Kidney (tissue), 14 donors: ENCODE data around the gene KRT40. TPM values are rescaled to one million over a fixed set of nuclear protein-coding genes. Genes with fewer than 3 reads are reported as not detected.

Experiments used
- DNase-seq, 5 donors: peaks; one replicate each; pipeline ENCODE4 v3.0.0-alpha.2; 2013 to 2020
- FAIRE-seq: peaks from 2 replicates; lab custom pipeline; 2012; peaks lifted over from hg19 to GRCh38; lab: Jason Lieb, UNC
- H3K27ac ChIP-seq, 2 donors: one replicate each; pipeline ENCODE4 v1.7.0; 2013; ENCODE audit warnings: low read depth in 2 of 2, low read length in 2 of 2, inconsistent platforms in 1 of 2
- H3K27me3 ChIP-seq: one replicate; pipeline ENCODE4 v1.7.1; 2013; ENCODE audit warnings: low read length, inconsistent platforms; ENCODE audit not compliant: control insufficient read depth, insufficient read depth
- H3K36me3 ChIP-seq, 3 donors: one replicate each; pipeline versions ENCODE4 v1.7.0 to v1.7.1; 2013; ENCODE audit warnings: low read length in 3 of 3, control low read depth in 1 of 3, inconsistent platforms in 1 of 3; ENCODE audit not compliant: insufficient read depth in 3 of 3, control insufficient read depth in 2 of 3
- H3K4me1 ChIP-seq, 3 donors: one replicate each; pipeline versions ENCODE4 v1.7.0 to v1.7.1; 2013; ENCODE audit warnings: low read length in 3 of 3, inconsistent platforms in 1 of 3, low read depth in 1 of 3; ENCODE audit not compliant: control insufficient read depth in 2 of 3, insufficient read depth in 2 of 3
- H3K4me3 ChIP-seq, 3 donors: one replicate each; pipeline versions ENCODE4 v1.7.0 to v1.8.1; 2013; ENCODE audit warnings: low read length in 3 of 3, control low read depth in 1 of 3, inconsistent platforms in 1 of 3
- H3K9ac ChIP-seq, 3 donors: one replicate each; pipeline versions ENCODE4 v1.7.0 to v1.7.1; 2013; ENCODE audit warnings: low read length in 3 of 3, control low read depth in 1 of 3, inconsistent platforms in 1 of 3
- H3K9me3 ChIP-seq, 3 donors: one replicate each; pipeline versions ENCODE4 v1.7.0 to v1.7.1; 2013; ENCODE audit warnings: low read length in 3 of 3, control low read depth in 1 of 3, inconsistent platforms in 1 of 3; ENCODE audit not compliant: control insufficient read depth in 2 of 3, insufficient read depth in 1 of 3
- intact Hi-C: fragments of 100-400 bp; cut with DNase I; formaldehyde crosslinking; loops from one replicate; pipeline ENCODE4 v1.11.1; 2022
- polyA plus RNA-seq: library from polyadenylated mRNA; stranded (reverse); fragments of 350-450 nt; fragmentation: Illumina TruSeq; extraction: RNeasy Lipid Tissue Mini Kit (QIAGEN cat#74804); gene quantifications from one replicate; pipeline ENCODE4 v1.2.3, GENCODE V29; 2014; ENCODE audit warnings: low read depth, low replicate concordance; ENCODE audit not compliant: insufficient read depth
- total RNA-seq: library from RNA; stranded (reverse); fragmentation: NEBNext Ultra II Directional; extraction: Animal tissue kit (Norgen Biotek cat#: 25700); gene quantifications from one replicate; pipeline ENCODE4 v1.2.1, GENCODE V29; 2021
- TF ChIP-seq, protein P1 (sequence below): IDR thresholded peaks from 3 replicates; pipeline ENCODE4 v1.5.1; 2012; ENCODE audit warnings: mild to moderate bottlenecking, moderate library complexity, borderline replicate concordance; ENCODE audit not compliant: insufficient read depth; ENCODE audit errors: extremely low read depth
- donor health status: control.
- donor health status: control.
- donor health status: control.
- donor health status: control.
- donor health status: control.
- donor health status: DM: yes; HTN: yes; CAD: no.
- donor health status: Normal renal cell carcinoma (clear cell type).

Gene KRT40
- total and polyA plus RNA-seq, 2 donors from 2014 or later, result not detected

DNA sequence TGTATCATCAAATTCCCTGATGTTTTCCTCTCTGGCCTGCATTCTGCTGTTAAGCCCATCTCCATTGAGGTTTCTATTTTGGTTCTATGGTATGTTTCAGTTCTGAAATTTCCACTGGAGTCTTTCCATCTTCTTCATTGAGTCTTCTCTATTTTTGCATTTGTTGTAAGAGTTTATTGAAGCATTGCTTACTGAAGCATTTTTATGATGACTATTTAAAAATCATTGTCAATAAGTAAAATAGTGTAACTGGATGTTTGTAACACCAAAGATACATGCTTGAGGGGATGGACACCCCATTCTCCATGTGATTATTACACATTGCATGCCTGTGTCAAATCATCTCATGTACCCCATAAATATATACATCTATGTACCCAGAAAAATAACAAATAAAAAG lies 8.6 kb downstream of the KRT40 start:
- FAIRE-seq (no peak), DNase-seq (no peak)
- Histone ChIP-seq H3K4me3 (no peak overlapping the region), H3K36me3 (no peaks in the 10 kb centered on the region), H3K27ac (no peak overlapping the region), H3K4me1 (no peaks in the 10 kb centered on the region), H3K9ac (no peak overlapping the region), H3K9me3 (no peaks in the 10 kb centered on the region), H3K27me3 (no peaks in the 10 kb centered on the region)
- intact Hi-C loops, result no loop called here
- TF ChIP-seq, protein P1, sequence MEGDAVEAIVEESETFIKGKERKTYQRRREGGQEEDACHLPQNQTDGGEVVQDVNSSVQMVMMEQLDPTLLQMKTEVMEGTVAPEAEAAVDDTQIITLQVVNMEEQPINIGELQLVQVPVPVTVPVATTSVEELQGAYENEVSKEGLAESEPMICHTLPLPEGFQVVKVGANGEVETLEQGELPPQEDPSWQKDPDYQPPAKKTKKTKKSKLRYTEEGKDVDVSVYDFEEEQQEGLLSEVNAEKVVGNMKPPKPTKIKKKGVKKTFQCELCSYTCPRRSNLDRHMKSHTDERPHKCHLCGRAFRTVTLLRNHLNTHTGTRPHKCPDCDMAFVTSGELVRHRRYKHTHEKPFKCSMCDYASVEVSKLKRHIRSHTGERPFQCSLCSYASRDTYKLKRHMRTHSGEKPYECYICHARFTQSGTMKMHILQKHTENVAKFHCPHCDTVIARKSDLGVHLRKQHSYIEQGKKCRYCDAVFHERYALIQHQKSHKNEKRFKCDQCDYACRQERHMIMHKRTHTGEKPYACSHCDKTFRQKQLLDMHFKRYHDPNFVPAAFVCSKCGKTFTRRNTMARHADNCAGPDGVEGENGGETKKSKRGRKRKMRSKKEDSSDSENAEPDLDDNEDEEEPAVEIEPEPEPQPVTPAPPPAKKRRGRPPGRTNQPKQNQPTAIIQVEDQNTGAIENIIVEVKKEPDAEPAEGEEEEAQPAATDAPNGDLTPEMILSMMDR, result no peak

DNA sequence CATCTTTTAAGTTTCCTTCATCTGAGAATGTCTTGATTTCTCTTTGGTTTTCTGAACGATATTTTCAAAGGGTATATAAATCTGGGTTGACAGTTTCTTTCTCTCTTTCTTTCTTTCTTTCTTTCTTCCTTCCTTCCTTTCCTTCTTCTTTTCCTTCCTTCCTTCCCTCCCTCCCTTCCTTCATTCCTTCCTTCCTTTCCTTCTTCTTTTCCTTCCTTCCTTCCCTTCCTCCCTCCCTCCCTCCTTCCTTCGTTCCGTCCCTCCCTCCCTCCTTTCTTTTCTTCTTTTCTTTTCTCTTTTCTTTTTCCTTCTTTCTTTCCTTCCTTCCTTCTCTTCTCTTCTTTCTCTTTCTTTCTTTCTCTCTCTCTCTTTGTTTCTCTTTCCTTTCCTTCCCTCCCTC lies 9.8 kb downstream of the KRT40 start:
- Histone ChIP-seq H3K4me1 (no peaks in the 10 kb centered on the region), H3K9me3 (no peaks in the 10 kb centered on the region), H3K36me3 (no peaks in the 10 kb centered on the region), H3K4me3 (no peak overlapping the region), H3K27me3 (no peaks in the 10 kb centered on the region), H3K27ac (no peak overlapping the region), H3K9ac (no peak overlapping the region)
- DNase-seq, result no peak
- intact Hi-C loops, result no loop called here
- TF ChIP-seq, protein P1, result no peak
- FAIRE-seq, result no peak

DNA sequence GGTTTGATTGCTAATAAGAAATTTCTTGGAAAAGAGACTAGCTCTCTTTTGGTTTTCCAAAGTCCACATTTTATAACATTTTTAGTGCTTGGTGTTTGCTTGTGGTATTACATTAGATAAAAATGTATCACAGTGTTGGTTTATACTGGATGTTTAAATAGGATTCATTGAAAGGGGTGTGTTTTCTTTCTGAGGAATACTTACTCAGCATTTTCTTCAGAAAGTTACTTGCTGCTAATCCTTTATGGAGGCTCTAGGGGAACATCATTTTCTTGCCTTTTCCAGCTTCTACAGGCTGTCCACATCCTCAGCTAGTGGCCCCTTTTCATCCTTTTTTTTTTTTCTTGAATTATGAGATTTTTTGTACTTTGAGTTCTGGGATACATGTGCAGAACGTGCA lies 16.5 kb downstream of the KRT40 start:
- TF ChIP-seq, protein P1, result no peak
- Histone ChIP-seq H3K9me3 (no peaks in the 10 kb centered on the region), H3K4me1 (no peaks in the 10 kb centered on the region), H3K27me3 (no peaks in the 10 kb centered on the region), H3K36me3 (no peaks in the 10 kb centered on the region), H3K4me3 (no peak overlapping the region), H3K9ac (no peak overlapping the region), H3K27ac (no peak overlapping the region)
- intact Hi-C loops, result no loop called here
- DNase-seq (no peak), FAIRE-seq (no peak)

DNA sequence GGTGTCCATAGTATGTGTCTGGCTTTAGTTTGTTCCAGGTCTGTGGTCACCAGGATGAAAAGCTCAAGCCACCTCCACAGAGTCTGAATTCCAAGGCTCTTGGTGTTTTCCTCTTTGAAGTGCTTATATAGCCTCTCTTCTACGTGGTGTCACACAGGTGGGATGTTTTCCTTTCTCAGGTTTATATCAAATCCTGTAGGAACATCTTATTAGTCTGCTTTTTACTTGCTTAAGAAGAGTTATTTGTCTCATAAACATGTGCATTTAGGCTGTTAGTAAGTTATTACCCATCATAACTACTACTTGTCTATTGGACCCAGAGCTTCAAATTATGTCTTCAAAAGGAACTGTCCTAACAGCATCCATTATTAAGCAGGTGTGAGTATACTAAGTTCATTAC lies 17.3 kb downstream of the KRT40 start, which contains the start of gene KRT39:
Gene KRT39 (minus strand): TSS at position 101 of the 400 bp plus-strand sequence. CDS start 92 bp downstream, at position 9.
- H3K27ac ChIP-seq, result no peak within 1 kb of the TSS
- no peaks in the 10 kb centered on the region for H3K9me3 ChIP-seq
- H3K36me3 ChIP-seq, result no peaks in the 10 kb centered on the region
- no peak for FAIRE-seq
- no peaks in the 10 kb centered on the region for H3K4me1 ChIP-seq
- intact Hi-C loops, result no loop called here
- H3K27me3 ChIP-seq, result no peaks in the 10 kb centered on the region
- TF ChIP-seq, protein P1, result no peak
- no peak for DNase-seq
- H3K9ac ChIP-seq, result no peak within 1 kb of the TSS
- no peak within 1 kb of the TSS for H3K4me3 ChIP-seq
